ENCODE data around the gene ANO1.

Gene ANO1

GRCh38 chr11:70226183-70226582 lies 148.1 kb downstream of the ANO1 start:
- TF ChIP-seq, protein P1, sequence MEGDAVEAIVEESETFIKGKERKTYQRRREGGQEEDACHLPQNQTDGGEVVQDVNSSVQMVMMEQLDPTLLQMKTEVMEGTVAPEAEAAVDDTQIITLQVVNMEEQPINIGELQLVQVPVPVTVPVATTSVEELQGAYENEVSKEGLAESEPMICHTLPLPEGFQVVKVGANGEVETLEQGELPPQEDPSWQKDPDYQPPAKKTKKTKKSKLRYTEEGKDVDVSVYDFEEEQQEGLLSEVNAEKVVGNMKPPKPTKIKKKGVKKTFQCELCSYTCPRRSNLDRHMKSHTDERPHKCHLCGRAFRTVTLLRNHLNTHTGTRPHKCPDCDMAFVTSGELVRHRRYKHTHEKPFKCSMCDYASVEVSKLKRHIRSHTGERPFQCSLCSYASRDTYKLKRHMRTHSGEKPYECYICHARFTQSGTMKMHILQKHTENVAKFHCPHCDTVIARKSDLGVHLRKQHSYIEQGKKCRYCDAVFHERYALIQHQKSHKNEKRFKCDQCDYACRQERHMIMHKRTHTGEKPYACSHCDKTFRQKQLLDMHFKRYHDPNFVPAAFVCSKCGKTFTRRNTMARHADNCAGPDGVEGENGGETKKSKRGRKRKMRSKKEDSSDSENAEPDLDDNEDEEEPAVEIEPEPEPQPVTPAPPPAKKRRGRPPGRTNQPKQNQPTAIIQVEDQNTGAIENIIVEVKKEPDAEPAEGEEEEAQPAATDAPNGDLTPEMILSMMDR (conservative IDR thresholded peaks at IDR 0.05): no peak
- no peak for TF ChIP-seq ZFX (IDR thresholded peaks at IDR 0.05)

DNA sequence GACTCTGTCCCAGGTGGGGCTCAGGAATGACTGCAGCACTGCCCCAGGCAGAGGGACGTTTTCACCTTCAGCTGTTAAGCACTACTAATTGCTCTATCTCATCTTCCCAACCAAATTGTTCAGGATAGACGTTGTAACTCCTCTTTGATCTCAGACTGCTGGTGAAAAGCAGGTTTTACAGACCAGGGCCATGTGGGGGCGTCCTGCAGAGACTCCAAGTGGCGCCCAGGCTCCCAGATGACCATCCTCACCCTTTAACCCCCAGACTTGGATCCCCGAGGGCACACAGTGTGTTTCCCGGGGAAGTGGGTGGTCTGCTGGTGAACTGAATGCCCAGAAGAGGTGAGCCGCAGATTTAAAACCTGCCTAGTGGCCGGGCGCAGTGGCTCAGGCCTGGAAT lies 148.8 kb downstream of the ANO1 start:
- no peak overlapping the region for H3K27ac ChIP-seq
- TF ChIP-seq, protein P1 (conservative IDR thresholded peaks at IDR 0.05): no peak
- TF ChIP-seq ZFX (IDR thresholded peaks at IDR 0.05): no peak

More at GRCh38 chr11:70226183-70226582, 148.1 kb downstream of the ANO1 start:
- no peak overlapping the region for H3K27ac ChIP-seq

- TF ChIP-seq, protein P1 (conservative IDR thresholded peaks at IDR 0.05): no peak
- TF ChIP-seq ZFX (IDR thresholded peaks at IDR 0.05): no peak
- H3K27ac ChIP-seq: no peak overlapping the region
Measured at GRCh38 chr11:70229737-70230136, 151.6 kb downstream of the ANO1 start.

GRCh38 chr11:70230151-70230839 lies 152.2 kb downstream of the ANO1 start:
- TF ChIP-seq ZFX (IDR thresholded peaks at IDR 0.05): no peak
- TF ChIP-seq, protein P1 (conservative IDR thresholded peaks at IDR 0.05): no peak

DNA sequence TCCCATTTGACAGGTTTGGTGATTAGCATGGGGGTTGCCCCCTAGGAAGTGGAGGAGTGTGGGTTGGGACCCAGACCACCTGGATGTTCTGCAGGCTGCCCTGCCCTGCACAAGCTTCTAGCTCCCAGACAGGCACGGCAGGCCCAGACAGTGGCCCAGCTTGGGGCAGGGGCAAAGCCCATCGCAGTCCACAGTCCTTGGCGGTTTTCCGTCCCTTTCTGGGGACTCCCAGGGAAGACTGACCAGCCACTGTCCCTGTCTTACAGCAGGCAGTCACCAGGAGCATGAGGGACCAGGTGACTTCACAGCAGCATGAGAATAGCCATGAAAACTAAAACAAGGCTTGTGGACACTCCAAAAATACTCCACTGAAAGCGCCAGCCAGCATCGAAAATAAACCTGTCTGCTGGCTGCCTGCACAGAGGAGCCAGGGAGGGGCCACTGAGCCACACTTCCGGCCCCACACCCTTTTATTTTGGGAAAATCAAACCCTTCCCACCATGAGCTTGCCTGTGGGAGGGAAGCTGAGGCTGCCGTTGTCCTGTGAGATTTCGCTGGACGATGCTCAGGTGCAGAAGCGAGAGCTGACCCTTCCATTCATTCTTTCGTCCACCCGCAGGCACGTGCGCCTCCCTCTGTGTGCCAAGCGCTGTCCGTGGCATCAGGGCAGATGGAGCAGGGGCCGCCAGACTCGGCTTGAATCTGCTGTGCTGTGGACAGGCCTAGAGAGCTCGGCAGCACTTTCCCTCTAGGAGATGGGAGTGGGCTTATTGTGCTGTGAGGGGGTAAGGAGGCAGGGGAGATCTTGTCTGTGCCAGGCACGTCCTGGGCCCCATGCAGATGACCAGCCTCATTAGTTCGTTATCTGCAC lies 153.0 kb downstream of the ANO1 start:
- TF ChIP-seq, protein P1 (conservative IDR thresholded peaks at IDR 0.05): no peak
- no peak for TF ChIP-seq ZFX (IDR thresholded peaks at IDR 0.05)
- H3K27ac ChIP-seq: no peak overlapping the region

More at GRCh38 chr11:70230151-70230839, 152.2 kb downstream of the ANO1 start:
- no peak overlapping the region for H3K27ac ChIP-seq

DNA sequence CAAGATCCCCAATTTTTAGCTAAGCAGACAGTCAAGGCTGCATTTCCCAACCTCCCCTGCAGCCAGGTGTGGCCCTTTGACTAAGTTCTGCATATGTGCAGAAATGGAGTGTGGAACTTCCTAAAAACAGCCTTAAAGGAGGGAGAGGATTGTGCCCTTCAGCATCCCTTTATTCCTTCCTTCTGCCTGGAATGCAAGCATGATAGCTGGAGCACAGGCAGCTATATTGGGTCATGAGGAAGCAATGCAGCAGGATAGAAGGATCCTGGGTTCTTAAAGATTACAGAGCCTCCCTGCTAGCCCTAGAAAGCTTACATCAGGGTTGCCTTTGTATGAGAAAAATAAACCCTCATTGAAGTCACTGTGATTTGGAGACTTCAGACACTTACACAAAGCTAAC lies 154.9 kb downstream of the ANO1 start:
- H3K27ac ChIP-seq: no peak overlapping the region

More for the DNA sequence above, 154.9 kb downstream of the ANO1 start:
- TF ChIP-seq ZFX (IDR thresholded peaks at IDR 0.05): no peak
- TF ChIP-seq, protein P1 (conservative IDR thresholded peaks at IDR 0.05): no peak
